Effector CD8-positive, alpha-beta T cell (primary cell): ENCODE data around the gene PCDHGC5.

Experiments
- DNase-seq: peaks from one replicate; lab custom pipeline; 2025; lab: John Stamatoyannopoulos, UW

The PCDHGC5 gene

GRCh38 chr5:141529873-141530272 lies 41.0 kb downstream of the PCDHGC5 start:
- no peak for DNase-seq

DNA sequence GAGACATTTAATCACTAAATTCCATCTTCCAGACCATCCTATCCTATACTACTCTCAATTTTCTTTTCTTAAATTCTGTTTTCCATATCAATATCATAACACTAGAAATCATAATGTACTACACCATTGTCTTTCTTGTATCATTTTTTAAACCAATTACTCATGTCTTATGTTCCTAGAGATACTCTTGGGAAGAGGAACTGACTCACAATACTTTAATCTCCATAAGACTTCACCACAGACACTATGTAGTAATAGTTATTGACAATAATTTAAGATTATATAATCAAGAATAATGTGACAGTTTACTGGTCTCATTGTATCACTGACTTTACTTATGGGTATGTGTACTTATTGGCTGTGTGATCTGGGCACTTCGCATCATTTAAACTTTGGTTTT lies 43.8 kb downstream of the PCDHGC5 start:
- DNase-seq: no peak

- no peak for DNase-seq
These were observed 45.0 kb downstream of the PCDHGC5 start for GRCh38 chr5:141533897-141534296.

- no peak for DNase-seq
These were observed 45.8 kb downstream of the PCDHGC5 start for GRCh38 chr5:141534492-141535213.
